GM13976 (cell line): ENCODE data around the gene CDH13.

Source experiments
- DNase-seq: peaks from one replicate; pipeline ENCODE4 v3.0.0; 2012; ENCODE audit warnings: low spot score
- in situ Hi-C: fragments of 300-500 bp; cut with MboI; formaldehyde crosslinking; loops from one replicate; pipeline ENCODE4 v1.12.0; 2022; ENCODE audit warnings: low sequenced_read_pairs, mixed read lengths, inconsistent platforms; ENCODE audit not compliant: unreplicated experiment
- TF ChIP-seq, protein P1 (sequence below): IDR thresholded peaks from 2 replicates; pipeline ENCODE4 v1.5.1; 2012; ENCODE audit warnings: borderline replicate concordance, mild to moderate bottlenecking; ENCODE audit not compliant: insufficient read depth; ENCODE audit errors: extremely low read depth, missing control alignments, control extremely low read depth

Gene CDH13

DNA sequence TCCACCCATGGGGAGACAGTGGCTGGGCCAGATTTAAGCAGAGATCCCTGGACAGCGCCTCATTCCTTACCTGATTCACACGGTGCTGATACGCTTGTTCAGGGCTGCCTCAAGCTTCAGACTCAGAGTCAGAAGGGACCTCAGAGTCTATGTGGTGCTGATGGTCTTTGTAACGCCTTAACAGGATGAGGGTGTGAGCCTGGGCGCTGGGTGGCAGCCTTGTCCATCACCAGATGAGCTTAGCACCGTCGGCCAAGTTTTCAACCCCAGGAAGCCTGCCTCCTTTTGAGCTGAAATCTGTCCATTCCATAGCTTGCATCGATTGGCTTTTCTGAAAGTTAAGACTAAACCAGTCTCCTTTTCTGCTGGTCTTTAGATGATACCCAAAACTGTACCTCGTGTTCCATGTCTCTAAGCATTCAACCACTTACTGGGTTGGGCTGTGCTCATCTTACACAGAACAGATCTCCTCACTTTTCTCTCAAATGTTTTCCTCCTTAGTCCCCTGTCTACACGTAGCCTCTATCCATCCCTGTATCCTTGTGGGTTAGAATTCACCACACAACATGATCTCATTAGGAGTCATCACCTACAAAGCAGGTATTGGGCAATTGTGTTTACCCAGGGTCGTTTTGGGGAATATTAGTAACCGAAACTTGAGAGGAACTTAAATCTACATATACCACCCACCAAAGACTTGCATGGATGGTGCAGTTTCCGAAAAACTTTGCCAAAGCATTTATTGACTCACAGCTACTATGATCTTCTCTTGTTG is 573.4 kb downstream of the CDH13 start:
- DNase-seq: no peak
- TF ChIP-seq, protein P1, sequence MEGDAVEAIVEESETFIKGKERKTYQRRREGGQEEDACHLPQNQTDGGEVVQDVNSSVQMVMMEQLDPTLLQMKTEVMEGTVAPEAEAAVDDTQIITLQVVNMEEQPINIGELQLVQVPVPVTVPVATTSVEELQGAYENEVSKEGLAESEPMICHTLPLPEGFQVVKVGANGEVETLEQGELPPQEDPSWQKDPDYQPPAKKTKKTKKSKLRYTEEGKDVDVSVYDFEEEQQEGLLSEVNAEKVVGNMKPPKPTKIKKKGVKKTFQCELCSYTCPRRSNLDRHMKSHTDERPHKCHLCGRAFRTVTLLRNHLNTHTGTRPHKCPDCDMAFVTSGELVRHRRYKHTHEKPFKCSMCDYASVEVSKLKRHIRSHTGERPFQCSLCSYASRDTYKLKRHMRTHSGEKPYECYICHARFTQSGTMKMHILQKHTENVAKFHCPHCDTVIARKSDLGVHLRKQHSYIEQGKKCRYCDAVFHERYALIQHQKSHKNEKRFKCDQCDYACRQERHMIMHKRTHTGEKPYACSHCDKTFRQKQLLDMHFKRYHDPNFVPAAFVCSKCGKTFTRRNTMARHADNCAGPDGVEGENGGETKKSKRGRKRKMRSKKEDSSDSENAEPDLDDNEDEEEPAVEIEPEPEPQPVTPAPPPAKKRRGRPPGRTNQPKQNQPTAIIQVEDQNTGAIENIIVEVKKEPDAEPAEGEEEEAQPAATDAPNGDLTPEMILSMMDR: no peak
- in situ Hi-C loops: loop anchor here (25.0 kb wide), 1 partner anchor 563 kb away; the partner anchor contains the start of gene CDH13

GRCh38 chr16:83201748-83202147 is 575.0 kb downstream of the CDH13 start:
- in situ Hi-C loops: loop anchor here (25.0 kb wide), 1 partner anchor 564 kb away; the partner anchor contains the start of gene CDH13
- TF ChIP-seq, protein P1: no peak
- DNase-seq: no peak

DNA sequence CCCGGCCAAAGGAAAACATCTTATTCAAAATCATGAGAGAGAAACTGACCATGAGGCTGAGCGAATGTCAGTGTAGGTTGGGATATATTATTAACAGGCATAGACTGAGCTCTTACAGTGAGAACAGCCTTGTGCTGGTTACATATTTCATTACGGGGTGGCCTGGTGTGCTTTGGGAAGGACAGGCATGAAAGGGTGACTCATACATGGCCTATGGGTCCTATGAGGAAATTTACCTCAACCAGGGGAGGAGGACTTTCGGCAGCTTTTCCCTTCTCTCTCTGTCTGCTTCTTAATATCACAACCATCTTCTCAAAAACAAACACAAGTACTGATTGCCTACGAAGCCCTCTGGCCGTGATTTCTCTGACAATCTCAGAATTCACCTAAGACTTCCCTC is 579.1 kb downstream of the CDH13 start:
- in situ Hi-C loops: loop anchor here (25.0 kb wide), 1 partner anchor 569 kb away; the partner anchor contains the start of gene CDH13
- no peak for DNase-seq
- TF ChIP-seq, protein P1: no peak

DNA sequence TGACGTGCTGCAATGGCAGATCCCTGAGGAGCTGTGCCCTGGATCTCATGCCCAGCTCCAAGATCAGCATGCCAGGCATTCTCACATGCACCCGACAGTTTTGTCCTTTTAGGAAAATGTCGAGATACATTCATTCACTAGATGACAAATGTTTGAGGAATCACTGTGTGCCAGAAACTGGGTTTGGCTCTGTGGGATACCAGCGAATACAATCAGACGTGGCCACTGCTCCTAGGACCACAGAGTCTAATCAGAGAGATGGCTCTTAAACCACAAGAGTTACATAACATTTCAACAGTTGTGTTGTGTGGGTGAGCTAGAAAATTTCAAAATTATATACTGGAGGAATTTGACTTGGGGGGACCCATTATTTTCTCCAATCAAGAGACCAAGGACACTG is 579.7 kb downstream of the CDH13 start:
- in situ Hi-C loops: loop anchor here (25.0 kb wide), 1 partner anchor 569 kb away; the partner anchor contains the start of gene CDH13
- no peak for DNase-seq
- TF ChIP-seq, protein P1: no peak

DNA sequence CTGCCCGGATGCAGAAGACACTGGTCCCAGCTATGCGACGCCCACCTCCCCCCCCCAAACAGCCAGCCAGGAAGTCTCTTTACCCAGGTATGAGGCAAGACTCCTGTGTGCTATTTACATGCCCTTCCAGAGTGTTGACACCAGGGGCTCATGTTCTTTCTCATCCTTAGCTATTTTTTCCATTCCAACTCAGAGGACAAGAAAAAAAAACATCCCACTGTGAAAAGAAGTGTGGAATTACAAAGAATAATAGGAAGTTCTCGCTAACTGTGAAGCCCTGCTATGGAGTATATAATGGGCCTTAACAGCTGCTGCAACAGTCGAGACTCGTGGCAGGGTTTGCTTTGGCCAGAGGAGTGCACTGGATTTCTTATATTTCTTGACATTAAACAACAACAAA is 584.9 kb downstream of the CDH13 start:
- TF ChIP-seq, protein P1: no peak
- in situ Hi-C loops: loop anchor here (25.0 kb wide), 1 partner anchor 574 kb away; the partner anchor contains the start of gene CDH13
- no peak for DNase-seq

DNA sequence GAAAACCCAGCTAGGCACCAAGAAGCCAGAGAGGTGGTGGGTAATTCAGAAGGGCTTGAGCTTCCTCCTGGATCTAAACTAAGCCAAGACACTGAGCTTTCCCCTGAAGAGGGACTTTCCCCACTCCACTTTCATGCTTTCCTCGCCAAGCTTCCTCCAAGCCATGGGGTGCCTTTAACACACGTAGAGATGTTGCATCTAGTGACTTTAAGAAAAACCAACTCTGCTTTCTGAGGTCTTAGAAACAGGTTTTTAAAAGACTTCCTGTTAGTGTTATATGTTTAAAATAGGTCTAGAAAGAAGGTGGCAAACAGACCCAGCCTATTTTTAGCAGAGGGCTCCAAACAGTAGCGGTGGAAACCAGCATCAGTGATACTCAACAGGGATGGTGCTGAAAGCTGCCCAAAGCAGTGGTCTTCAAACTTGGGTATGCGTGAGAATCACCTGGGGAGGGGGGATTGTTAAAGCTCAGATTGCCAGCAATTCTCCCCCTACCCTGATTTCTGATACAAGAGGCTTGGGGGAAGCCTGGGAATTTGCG is 585.6 kb downstream of the CDH13 start:
- in situ Hi-C loops: loop anchor here (25.0 kb wide), 1 partner anchor 575 kb away; the partner anchor contains the start of gene CDH13
- TF ChIP-seq, protein P1: no peak
- DNase-seq: no peak
